Uterus (tissue), 4 donors: ENCODE measurements around the gene TGFA. TPM values are rescaled to one million over a fixed set of nuclear protein-coding genes. Genes with fewer than 3 reads are reported as not detected.

Source experiments
- DNase-seq, 2 donors: peaks; one replicate each; pipeline ENCODE4 v3.0.0-alpha.2; 2019 to 2020
- H3K27ac ChIP-seq, 2 donors: fragments of 200-600 bp; sonication (generic); 1 replicate in 1 of 2; 2 replicates in 1 of 2; pipeline ENCODE4 v1.5.1; 2016 to 2018
- H3K27me3 ChIP-seq, 2 donors: fragments of 200-600 bp; sonication (generic); one replicate each; pipeline ENCODE4 v1.5.1; 2018 to 2019; ENCODE audit warnings: control low read depth in 1 of 2
- H3K36me3 ChIP-seq, 2 donors: fragments of 200-600 bp; sonication (generic); one replicate each; pipeline ENCODE4 v1.5.1; 2019; ENCODE audit warnings: control low read depth in 1 of 2
- H3K4me1 ChIP-seq, 2 donors: fragments of 200-600 bp; sonication (generic); one replicate each; pipeline ENCODE4 v1.5.1; 2018 to 2019; ENCODE audit warnings: control low read depth in 1 of 2
- H3K4me3 ChIP-seq, 2 donors: fragments of 200-600 bp; sonication (generic); 1 replicate in 1 of 2; 2 replicates in 1 of 2; pipeline ENCODE4 v1.5.1; 2018 to 2019; ENCODE audit warnings: mild to moderate bottlenecking in 1 of 2
- H3K9me3 ChIP-seq, 2 donors: fragments of 200-600 bp; sonication (generic); one replicate each; pipeline ENCODE4 v1.5.1; 2019; ENCODE audit warnings: control low read depth in 1 of 2
- CTCF ChIP-seq, 4 experiments: fragments of 200-600 bp in 2 of 4; fragments of 450-650 bp in 2 of 4; sonication (generic) in 2 of 4; IDR thresholded peaks; one replicate each; pipeline ENCODE4 v1.5.1; 2016 to 2019; ENCODE audit warnings: antibody characterized with exemption in 4 of 4, mild to moderate bottlenecking in 2 of 4, moderate library complexity in 1 of 4
- POLR2A ChIP-seq, 2 donors: fragments of 450-650 bp; IDR thresholded peaks; one replicate each; pipeline ENCODE4 v1.6.1; 2016; ENCODE audit warnings: antibody characterized with exemption in 2 of 2, mild to moderate bottlenecking in 1 of 2, moderate library complexity in 1 of 2
- intact Hi-C: fragments of 100-400 bp; cut with DNase I; formaldehyde crosslinking; loops from one replicate; pipeline ENCODE4 v1.15.1; 2023; ENCODE audit warnings: low total_unique reads
- total RNA-seq, 4 donors: library from RNA; depleted of rRNA in 3 of 4; stranded (reverse); fragments of >200 nt in 3 of 4; gene quantifications; one replicate each; pipeline versions ENCODE4 v1.1.0 to v1.2.4, GENCODE V29; 2014 to 2023
- donor health status: DM: yes; HTN: yes; CAD: no.

Gene TGFA
- total RNA-seq, 4 donors from 2014 or later, result 1.5 to 3.7 (median 1.6) TPM; not detected in 1

GRCh38 chr2:70418514-70418913 lies 135.1 kb downstream of the TGFA start:
- H3K36me3 ChIP-seq, result no peaks in the 10 kb centered on the region
- no peaks in the 10 kb centered on the region for H3K27me3 ChIP-seq
- intact Hi-C loops, result no loop called here
- no peak for DNase-seq
- H3K27ac ChIP-seq, result no peak overlapping the region
- TF ChIP-seq CTCF (IDR thresholded peaks at IDR 0.05) (no peak), POLR2A (IDR thresholded peaks at IDR 0.05) (no peak)
- H3K4me1 ChIP-seq, result no peaks in the 10 kb centered on the region
- no peak overlapping the region for H3K4me3 ChIP-seq
- no peaks in the 10 kb centered on the region for H3K9me3 ChIP-seq

GRCh38 chr2:70417011-70417410 lies 136.6 kb downstream of the TGFA start:
- Histone ChIP-seq H3K4me3 (no peak overlapping the region), H3K4me1 (no peaks in the 10 kb centered on the region), H3K27ac (no peak overlapping the region), H3K36me3 (no peaks in the 10 kb centered on the region), H3K27me3 (no peaks in the 10 kb centered on the region), H3K9me3 (no peaks in the 10 kb centered on the region)
- no peak for TF ChIP-seq CTCF (IDR thresholded peaks at IDR 0.05)
- TF ChIP-seq POLR2A (IDR thresholded peaks at IDR 0.05), result no peak
- intact Hi-C loops, result no loop called here
- DNase-seq, result no peak

DNA sequence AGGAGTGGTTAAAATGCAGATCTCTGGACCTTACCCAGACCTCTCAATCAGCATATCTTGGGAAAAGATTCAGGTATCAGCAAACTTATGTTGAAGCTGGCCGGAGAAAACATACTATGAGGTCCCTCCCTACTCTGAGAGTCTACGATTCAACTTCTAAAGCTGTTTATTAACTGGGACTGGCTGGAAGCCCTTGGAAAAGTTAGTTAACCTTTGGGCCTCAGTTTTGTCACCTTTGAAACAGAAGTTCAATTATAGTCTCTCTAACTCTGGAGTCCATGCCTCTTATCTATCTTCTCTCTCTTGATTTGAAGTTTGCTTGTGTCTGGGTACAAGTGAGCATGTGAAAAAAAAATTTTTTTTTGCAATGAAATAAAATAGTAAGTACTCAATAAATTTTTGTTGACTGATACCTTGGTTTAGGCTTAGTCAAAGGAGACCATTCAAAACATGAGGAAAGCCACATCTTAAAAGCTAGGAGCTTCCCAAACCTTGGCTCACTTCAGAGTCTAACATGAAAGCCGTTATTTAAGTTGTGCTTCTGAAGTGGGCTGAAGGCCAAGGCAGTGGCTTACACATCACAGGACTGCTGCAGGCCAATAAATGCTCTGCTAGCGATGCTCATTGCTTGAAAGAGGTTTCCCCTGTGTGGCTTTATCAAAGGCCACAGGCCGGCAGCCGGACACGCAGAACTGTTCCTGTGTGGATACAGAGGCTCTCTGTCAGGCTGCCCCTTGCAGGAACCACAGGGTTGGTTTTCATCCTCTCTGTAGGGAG lies 141.1 kb downstream of the TGFA start:
- no peaks in the 10 kb centered on the region for H3K27me3 ChIP-seq
- no peak overlapping the region for H3K27ac ChIP-seq
- no peaks in the 10 kb centered on the region for H3K4me1 ChIP-seq
- H3K9me3 ChIP-seq, result no peaks in the 10 kb centered on the region
- H3K4me3 ChIP-seq, result no peak overlapping the region
- no peaks in the 10 kb centered on the region for H3K36me3 ChIP-seq
- intact Hi-C loops, result no loop called here
- TF ChIP-seq CTCF (IDR thresholded peaks at IDR 0.05), result no peak
- no peak for TF ChIP-seq POLR2A (IDR thresholded peaks at IDR 0.05)
- no peak for DNase-seq

DNA sequence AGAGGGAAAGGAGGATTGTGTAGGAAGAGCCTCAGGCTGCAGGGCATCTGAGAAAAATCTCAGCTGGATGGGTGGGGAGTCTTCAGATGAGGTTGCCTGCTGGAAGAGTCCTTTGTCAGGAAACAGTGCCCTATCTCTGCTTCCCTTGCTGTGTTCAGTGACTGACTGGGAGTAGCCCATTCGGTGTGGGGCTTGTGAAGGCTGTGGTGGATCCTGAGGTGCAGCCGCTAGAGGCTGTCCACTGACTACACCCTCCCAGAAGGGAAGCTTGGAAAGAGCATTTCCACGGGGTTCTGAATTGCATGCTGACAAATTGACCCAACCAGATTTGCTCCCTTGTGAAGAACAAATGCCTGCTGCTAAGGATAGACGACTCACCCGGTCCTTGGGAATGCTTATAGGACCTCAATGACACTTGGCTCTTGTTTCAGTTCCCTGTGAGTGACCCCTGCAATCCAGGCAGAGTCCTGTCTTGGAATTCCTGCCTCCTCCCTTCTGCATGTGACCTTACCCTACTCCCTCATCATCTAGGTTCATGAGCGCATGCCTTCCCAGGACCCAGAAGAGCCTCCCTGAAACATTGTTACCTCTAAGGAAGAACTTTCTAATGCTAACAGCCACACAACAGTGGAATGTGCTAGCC lies 142.0 kb downstream of the TGFA start:
- no peaks in the 10 kb centered on the region for H3K27me3 ChIP-seq
- intact Hi-C loops, result no loop called here
- no peaks in the 10 kb centered on the region for H3K36me3 ChIP-seq
- no peak overlapping the region for H3K4me3 ChIP-seq
- no peak overlapping the region for H3K27ac ChIP-seq
- TF ChIP-seq CTCF (IDR thresholded peaks at IDR 0.05) (no peak), POLR2A (IDR thresholded peaks at IDR 0.05) (no peak)
- DNase-seq, result no peak
- H3K4me1 ChIP-seq, result no peaks in the 10 kb centered on the region
- H3K9me3 ChIP-seq, result no peaks in the 10 kb centered on the region

DNA sequence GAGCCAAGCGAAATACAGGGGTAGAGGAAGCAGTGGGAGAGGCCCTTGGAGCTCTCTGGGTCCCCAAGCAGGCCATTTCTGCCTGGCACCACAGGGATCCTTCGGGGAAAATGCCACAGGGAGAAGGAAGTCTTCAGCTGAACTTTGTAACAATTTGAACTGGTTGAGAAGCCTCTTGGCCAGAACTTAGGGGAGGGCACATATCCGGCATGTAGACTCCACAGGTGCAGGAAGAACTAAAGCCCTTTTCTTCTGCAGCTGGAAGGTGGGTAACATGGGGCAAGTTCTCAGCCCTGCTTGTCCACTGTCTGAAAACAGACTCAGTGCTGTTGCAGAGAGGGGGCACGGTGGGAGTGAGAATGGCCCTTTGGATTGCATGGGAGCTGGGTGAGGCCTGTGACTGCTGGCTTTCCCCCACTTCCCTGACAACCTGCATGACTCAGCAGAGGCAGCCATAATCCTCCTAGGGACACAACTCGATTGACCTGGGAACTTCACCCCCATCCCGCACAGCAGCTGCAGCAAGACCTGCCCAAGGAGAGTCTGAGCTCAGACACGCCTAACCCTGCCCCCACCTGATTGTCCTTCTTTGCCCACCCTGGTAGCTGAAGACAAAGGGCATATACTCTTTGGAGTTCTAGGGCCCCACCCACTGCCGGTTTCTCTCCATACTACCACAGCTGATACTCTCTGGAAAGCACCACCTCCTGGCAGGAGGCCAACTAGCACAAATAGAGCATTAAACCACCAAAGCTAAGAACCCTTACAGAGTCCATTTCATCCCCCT lies 150.2 kb downstream of the TGFA start:
- no peak for TF ChIP-seq CTCF (IDR thresholded peaks at IDR 0.05)
- TF ChIP-seq POLR2A (IDR thresholded peaks at IDR 0.05), result no peak
- Histone ChIP-seq H3K9me3 (no peaks in the 10 kb centered on the region), H3K4me3 (no peak overlapping the region), H3K36me3 (no peaks in the 10 kb centered on the region), H3K27me3 (no peaks in the 10 kb centered on the region), H3K4me1 (no peaks in the 10 kb centered on the region), H3K27ac (no peak overlapping the region)
- no peak for DNase-seq
- intact Hi-C loops, result no loop called here
